Measurements from ENCODE around the gene KIAA0825. TPM values are rescaled to one million over a fixed set of nuclear protein-coding genes. Genes with fewer than 3 reads are reported as not detected.

Gene KIAA0825
- total RNA-seq, 1 donor from 2014 or later, result 5.8 TPM

DNA sequence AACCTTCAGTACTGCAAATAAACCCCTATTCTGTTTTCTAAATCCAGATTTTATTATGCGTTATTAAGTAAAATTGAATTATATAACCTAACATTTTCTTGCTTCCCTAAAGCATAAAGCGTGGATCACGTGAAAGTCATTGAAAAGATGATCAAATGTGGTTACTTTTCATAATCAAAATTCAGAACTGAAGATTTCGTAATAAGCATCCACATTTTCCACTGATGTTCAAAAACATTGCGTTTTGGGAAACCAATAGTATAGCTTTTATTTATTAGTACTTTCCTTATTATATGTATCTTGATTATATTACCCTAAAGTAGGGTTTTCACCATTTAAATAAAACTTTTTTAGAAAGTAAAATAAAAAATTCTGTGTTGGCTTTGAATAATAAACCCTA, 1.9 kb upstream of the KIAA0825 start:
- Mint-ChIP-seq H3K27me3 (no peaks in the 10 kb centered on the region), H3K27ac (no peak overlapping the region), H3K36me3 (ENCODE audit: insufficient read depth) (no peaks in the 10 kb centered on the region), H3K4me3 (ENCODE audit: low read depth) (peak overlapping the region; percentile 84), H3K4me1 (ENCODE audit: low read depth) (peaks cover 18% of the 10 kb centered on the region), H3K9me3 (ENCODE audit: low read depth) (no peaks in the 10 kb centered on the region)
- no peak for DNase-seq (ENCODE audit: low spot score, unreplicated experiment)
- TF ChIP-seq CTCF (IDR thresholded peaks at IDR 0.05; ENCODE audit: unreplicated experiment), result no peak

DNA sequence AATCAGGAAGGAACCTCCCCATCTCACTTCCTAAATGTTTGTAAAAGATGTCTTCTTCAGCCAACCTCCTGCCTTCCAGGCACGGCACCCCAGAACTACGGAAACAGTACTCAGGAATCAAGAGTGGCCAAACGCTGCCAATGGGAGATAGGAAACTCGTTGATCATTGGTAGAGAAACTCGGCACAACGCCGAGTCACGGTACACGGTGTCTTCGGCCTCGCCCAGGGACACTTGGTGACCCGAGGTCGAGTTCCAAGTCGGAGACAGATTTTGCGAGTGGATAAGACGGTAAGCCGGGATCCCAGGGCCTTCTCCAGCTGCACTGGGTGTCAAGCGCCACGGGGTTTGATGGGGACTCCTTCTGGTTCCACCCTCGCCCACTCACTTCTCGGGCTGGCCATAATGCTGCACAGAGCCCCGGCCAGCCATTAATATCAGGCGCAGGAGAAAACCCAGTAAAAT, 343 bp downstream of the KIAA0825 start:
- no peak for DNase-seq (ENCODE audit: low spot score, unreplicated experiment)
- no peaks in the 10 kb centered on the region for H3K36me3 Mint-ChIP-seq (ENCODE audit: insufficient read depth)
- peak overlapping the region; percentile 93 for H3K27ac Mint-ChIP-seq
- H3K9me3 Mint-ChIP-seq (ENCODE audit: low read depth), result no peaks in the 10 kb centered on the region
- H3K4me1 Mint-ChIP-seq (ENCODE audit: low read depth), result peaks cover 18% of the 10 kb centered on the region
- no peak for TF ChIP-seq CTCF (IDR thresholded peaks at IDR 0.05; ENCODE audit: unreplicated experiment)
- peak overlapping the region; percentile 84 for H3K4me3 Mint-ChIP-seq (ENCODE audit: low read depth)
- no peaks in the 10 kb centered on the region for H3K27me3 Mint-ChIP-seq

- H3K27ac Mint-ChIP-seq, result no peak overlapping the region
- no peak overlapping the region for H3K4me3 Mint-ChIP-seq (ENCODE audit: low read depth)
- no peaks in the 10 kb centered on the region for H3K9me3 Mint-ChIP-seq (ENCODE audit: low read depth)
- no peak for TF ChIP-seq CTCF (IDR thresholded peaks at IDR 0.05; ENCODE audit: unreplicated experiment)
- no peak for DNase-seq (ENCODE audit: low spot score, unreplicated experiment)
- peaks cover 18% of the 10 kb centered on the region for H3K4me1 Mint-ChIP-seq (ENCODE audit: low read depth)
- H3K27me3 Mint-ChIP-seq, result no peaks in the 10 kb centered on the region
- no peaks in the 10 kb centered on the region for H3K36me3 Mint-ChIP-seq (ENCODE audit: insufficient read depth)
These were observed 2.5 kb downstream of the KIAA0825 start for GRCh38 chr5:94615862-94616261.

DNA sequence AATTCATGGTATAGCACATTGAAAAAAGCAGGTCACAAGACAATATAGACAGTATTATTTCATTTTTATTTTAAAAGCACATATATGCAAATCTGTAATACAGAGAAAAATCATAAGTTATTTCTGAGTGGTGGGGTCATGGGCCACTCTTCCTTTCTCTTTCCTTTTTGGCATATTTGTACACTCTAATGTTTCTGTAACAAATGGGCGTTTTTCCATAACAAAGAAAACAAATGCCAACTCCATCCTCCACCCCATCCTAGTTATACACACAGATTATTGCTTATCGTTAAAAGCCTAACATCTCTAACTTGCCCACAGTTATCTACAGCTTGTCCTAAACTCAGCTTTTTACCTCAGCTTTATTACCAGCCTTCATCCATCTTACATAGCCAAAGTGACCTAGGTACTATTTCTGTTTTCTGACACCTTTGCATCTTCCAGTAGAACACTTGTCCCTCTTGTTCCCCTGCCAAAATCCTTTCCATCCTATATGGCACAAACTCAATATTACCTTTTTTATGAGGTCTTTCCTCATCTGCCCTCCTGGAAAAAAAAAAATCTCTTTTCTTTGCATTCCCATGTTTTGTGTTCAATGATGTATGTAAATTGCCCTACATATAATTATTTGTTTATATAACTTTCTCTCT, 4.1 kb downstream of the KIAA0825 start:
- H3K4me1 Mint-ChIP-seq (ENCODE audit: low read depth), result peaks cover 13% of the 10 kb centered on the region
- H3K36me3 Mint-ChIP-seq (ENCODE audit: insufficient read depth), result no peaks in the 10 kb centered on the region
- H3K27me3 Mint-ChIP-seq, result no peaks in the 10 kb centered on the region
- no peak for DNase-seq (ENCODE audit: low spot score, unreplicated experiment)
- TF ChIP-seq CTCF (IDR thresholded peaks at IDR 0.05; ENCODE audit: unreplicated experiment), result no peak
- no peak overlapping the region for H3K4me3 Mint-ChIP-seq (ENCODE audit: low read depth)
- no peak overlapping the region for H3K27ac Mint-ChIP-seq
- H3K9me3 Mint-ChIP-seq (ENCODE audit: low read depth), result no peaks in the 10 kb centered on the region

DNA sequence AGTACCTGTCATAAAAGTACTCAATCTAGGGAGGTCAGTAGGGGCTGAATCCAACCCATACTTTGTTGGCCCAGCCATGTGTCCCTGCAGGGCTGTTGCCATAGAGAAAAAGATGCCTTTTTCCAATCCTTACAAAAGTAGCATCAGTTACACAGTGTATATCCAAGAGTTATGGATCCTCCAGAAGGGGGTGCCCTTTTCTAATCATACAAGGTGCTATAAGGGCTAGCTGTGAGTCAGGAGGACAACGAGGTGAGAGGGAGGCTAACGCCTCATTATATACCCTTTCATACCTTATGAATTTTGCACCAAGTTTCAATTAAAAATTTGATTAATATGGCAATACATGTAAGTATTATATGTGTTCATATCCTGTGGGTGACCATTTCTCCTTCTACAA, 4.8 kb downstream of the KIAA0825 start:
- TF ChIP-seq CTCF (IDR thresholded peaks at IDR 0.05; ENCODE audit: unreplicated experiment), result peak; percentile 42
- H3K4me1 Mint-ChIP-seq (ENCODE audit: low read depth), result peaks cover 10% of the 10 kb centered on the region

More for the DNA sequence above, 4.8 kb downstream of the KIAA0825 start:
- Mint-ChIP-seq H3K27ac (no peak overlapping the region), H3K36me3 (ENCODE audit: insufficient read depth) (no peaks in the 10 kb centered on the region), H3K9me3 (ENCODE audit: low read depth) (no peaks in the 10 kb centered on the region), H3K27me3 (no peaks in the 10 kb centered on the region), H3K4me3 (ENCODE audit: low read depth) (no peak overlapping the region)
- no peak for DNase-seq (ENCODE audit: low spot score, unreplicated experiment)

All from progenitor cell of endocrine pancreas (in vitro differentiated cells).